Vagina (tissue), 2 donors: ENCODE data around the gene ECE1.

ENCODE experiments used
- POLR2A ChIP-seq, 2 donors: fragments of 450-650 bp; IDR thresholded peaks; one replicate each; pipeline ENCODE4 v1.6.1; 2017; ENCODE audit warnings: antibody characterized with exemption in 2 of 2, mild to moderate bottlenecking in 2 of 2, moderate library complexity in 2 of 2
- POLR2AphosphoS5 ChIP-seq, 2 donors: sonication (generic); formaldehyde crosslinking; IDR thresholded peaks; one replicate each; pipeline ENCODE4 v1.9.0; 2017; ENCODE audit warnings: antibody characterized with exemption in 2 of 2, mild to moderate bottlenecking in 2 of 2, low read depth in 1 of 2; ENCODE audit not compliant: insufficient read depth in 1 of 2
- TF ChIP-seq, protein P1 (sequence below), 3 experiments: fragments of 450-650 bp in 2 of 3; fragments of 200-600 bp in 1 of 3; sonication (generic) in 1 of 3; IDR thresholded peaks; one replicate each; pipeline ENCODE4 v1.5.1; 2017 to 2019; ENCODE audit warnings: antibody characterized with exemption in 3 of 3, mild to moderate bottlenecking in 2 of 3, moderate library complexity in 2 of 3

DNA sequence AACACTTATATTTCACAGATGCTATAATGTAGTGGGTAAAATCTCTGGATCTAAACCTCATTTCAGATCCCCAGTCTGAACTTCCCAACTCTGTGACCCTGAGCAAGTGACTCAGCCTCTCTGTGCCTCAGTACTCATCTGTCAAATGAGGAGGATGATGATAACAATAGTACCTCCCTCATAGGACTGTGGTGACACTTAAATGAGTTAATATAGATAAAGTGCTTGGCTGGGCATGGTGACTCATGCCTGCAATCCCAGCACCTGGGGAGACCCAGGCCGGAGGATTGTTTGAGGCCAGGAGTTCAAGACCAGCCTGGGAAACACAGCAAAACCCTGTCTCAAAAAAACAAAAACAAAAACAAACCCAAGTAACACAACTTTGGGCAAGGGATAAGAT lies 4.7 kb upstream of the ECE1 start:
- TF ChIP-seq, protein P1, sequence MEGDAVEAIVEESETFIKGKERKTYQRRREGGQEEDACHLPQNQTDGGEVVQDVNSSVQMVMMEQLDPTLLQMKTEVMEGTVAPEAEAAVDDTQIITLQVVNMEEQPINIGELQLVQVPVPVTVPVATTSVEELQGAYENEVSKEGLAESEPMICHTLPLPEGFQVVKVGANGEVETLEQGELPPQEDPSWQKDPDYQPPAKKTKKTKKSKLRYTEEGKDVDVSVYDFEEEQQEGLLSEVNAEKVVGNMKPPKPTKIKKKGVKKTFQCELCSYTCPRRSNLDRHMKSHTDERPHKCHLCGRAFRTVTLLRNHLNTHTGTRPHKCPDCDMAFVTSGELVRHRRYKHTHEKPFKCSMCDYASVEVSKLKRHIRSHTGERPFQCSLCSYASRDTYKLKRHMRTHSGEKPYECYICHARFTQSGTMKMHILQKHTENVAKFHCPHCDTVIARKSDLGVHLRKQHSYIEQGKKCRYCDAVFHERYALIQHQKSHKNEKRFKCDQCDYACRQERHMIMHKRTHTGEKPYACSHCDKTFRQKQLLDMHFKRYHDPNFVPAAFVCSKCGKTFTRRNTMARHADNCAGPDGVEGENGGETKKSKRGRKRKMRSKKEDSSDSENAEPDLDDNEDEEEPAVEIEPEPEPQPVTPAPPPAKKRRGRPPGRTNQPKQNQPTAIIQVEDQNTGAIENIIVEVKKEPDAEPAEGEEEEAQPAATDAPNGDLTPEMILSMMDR (IDR thresholded peaks at IDR 0.05), result no peak
- TF ChIP-seq POLR2AphosphoS5 (IDR thresholded peaks at IDR 0.05; ENCODE audit: insufficient read depth in 1 of 2, low read depth in 1 of 2), result no peak
- no peak for TF ChIP-seq POLR2A (IDR thresholded peaks at IDR 0.05)
